Activated T-helper 9 cell treated with anti-CD3 and anti-CD28 coated beads, Interleukin-2, amount 50 U/mL, for 16 hours (primary cell): Measurements from ENCODE around the gene TPTE.
"Not testable (repeated sequence)": the region's sequence is repeated elsewhere in the genome, so short reads cannot be mapped to it uniquely, and the experiment has no call there.

ENCODE experiments used
- DNase-seq: peaks from one replicate; pipeline ENCODE4 v3.0.0-alpha.2; 2020; ENCODE audit warnings: low read depth

The TPTE gene

DNA sequence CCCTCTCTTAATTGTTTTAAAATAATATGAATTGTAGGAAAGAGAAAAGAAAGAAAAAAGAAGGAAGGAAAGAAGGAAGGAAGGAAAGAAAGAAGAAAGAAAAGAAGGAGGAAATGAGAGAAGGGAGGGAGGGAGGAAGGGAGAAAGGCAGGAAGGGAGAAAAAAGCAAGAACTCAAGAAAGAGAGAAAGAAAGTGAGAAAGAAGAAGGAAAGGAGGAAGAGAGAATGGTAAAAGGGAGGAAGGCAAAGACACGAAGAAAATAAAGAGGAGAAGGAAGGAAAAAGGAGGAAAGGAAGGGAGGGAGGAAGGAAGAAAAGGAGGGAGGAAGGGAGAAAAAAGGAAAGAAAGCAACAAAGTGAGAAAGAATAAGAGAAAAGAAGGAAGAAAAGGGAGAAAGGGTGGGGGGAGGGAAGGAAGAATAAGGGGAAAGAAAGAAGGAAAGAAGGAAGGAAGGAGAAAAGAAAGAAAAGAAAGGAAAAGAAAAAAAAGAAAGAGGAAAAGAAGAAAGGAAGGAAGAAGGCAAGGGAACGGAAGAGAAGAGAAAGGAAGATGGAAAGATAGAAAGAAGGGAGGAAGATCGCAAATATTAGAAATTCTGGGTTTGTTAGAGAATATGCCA, 95.9 kb downstream of the TPTE start:
- not testable (repeated sequence) for DNase-seq

- no peak for DNase-seq
Measured at GRCh38 chr21:10627316-10627863, 106.0 kb downstream of the TPTE start.

GRCh38 chr21:10629239-10629638, 107.9 kb downstream of the TPTE start:
- DNase-seq: not testable (repeated sequence)

- DNase-seq: not testable (repeated sequence)
Measured at GRCh38 chr21:10630829-10631228, 109.4 kb downstream of the TPTE start.

DNA sequence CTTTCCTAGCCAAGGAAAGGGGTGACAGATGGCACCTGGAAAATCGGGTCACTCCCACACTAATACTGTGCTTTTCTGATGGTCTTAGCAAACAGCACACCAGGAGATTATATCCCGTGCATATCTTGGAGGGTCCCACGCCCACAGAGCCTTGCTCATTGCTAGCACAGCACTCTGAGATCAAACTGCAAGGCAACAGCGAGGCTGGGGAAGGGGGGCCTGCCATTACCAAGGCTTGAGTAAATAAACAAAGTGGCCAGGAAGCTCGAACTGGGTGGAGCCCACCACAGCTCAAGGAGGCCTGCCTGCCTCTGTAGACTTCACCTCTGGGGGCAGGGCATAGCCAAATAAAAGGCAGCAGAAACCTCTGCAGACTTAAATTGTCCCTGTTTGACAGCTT, 109.9 kb downstream of the TPTE start:
- not testable (repeated sequence) for DNase-seq

GRCh38 chr21:10638144-10638543, 116.8 kb downstream of the TPTE start:
- DNase-seq: not testable (repeated sequence)

GRCh38 chr21:10639123-10639522, 117.7 kb downstream of the TPTE start:
- no peak for DNase-seq

- DNase-seq: not testable (repeated sequence)
Measured at GRCh38 chr21:10639746-10640145, 118.4 kb downstream of the TPTE start.

DNA sequence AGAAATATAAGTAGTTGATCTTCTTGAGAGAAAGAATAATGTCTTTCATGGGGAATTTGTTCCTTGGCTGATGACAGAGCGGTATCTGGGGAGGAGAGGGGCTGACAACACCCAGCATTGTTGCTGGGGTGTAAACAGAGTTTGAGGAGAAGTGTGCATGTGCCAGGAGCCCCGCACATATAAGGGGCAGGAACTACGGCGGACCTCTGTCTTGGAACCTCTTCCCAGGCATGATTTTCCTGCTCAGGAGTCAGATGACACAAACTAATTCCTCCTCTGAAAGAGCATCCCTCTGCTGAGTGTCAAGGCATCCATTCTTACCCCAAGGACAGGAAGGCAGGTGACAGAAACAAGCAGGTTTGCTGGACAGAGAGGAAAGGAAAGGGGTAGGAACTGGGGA, 119.1 kb downstream of the TPTE start:
- no peak for DNase-seq

DNA sequence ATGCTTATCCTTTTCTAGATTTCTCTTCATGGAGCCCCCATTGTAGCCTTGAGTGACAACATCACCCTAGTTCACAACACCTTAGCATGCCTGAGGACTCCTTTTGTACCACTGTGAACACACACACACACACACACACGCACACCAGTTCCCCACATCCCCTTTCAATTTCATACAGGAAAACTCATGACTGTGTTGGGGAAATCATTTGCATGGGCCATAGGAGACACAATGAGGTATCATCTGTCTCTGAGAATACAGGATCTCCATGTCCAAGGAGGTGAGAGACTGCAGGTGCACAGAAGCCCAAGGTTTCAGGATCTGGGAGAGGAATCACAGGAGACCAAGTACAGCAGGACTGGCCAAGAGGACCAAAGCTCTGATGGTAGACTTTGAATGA, 119.7 kb downstream of the TPTE start:
- DNase-seq: no peak

- DNase-seq: not testable (repeated sequence)
Measured at GRCh38 chr21:10645667-10646066, 124.3 kb downstream of the TPTE start.

- DNase-seq: not testable (repeated sequence)
Measured at GRCh38 chr21:10649350-10650149, 128.2 kb downstream of the TPTE start.

- DNase-seq: not testable (repeated sequence)
Measured at GRCh38 chr21:10650297-10650696, 128.9 kb downstream of the TPTE start.
